Measurements from ENCODE around the gene LBX1.

DNA sequence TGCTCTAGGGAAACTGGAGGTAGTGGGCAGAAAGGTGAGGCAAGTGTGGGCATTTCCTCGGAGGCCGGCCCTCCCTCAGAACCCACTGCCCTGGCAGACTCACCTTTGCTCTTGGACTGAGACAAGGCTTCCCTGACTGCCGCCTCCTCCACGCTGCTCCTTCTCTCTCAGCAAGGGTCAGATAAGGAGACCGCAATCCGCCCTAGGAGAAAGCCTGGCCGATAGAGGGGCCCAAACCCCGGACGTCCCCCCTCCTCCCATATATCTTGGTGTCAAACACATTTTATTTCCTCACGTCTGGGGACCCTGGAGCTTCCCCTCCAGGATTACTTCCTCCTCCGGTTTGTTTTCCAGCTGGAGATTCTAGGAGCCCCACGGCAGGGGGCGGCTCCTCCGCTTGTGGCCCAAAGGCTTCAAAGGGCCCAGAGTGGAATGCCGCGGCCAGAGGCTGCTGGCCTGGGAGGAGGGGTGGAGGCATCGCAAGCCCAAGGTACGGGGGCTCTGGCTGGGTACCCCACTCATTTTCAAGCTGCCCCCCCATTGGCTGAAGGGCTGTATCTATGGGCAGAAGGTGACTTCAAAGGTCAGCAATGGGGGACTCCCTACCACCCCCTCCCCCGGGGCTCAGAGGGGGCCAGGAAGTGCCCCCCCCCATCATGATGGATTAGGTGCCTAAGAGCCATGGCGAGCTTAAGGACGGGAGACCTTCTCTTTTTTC lies 31.7 kb upstream of the LBX1 start:
- TF ChIP-seq POLR2A (IDR thresholded peaks at IDR 0.05), result no peak
- TF ChIP-seq, protein P1, sequence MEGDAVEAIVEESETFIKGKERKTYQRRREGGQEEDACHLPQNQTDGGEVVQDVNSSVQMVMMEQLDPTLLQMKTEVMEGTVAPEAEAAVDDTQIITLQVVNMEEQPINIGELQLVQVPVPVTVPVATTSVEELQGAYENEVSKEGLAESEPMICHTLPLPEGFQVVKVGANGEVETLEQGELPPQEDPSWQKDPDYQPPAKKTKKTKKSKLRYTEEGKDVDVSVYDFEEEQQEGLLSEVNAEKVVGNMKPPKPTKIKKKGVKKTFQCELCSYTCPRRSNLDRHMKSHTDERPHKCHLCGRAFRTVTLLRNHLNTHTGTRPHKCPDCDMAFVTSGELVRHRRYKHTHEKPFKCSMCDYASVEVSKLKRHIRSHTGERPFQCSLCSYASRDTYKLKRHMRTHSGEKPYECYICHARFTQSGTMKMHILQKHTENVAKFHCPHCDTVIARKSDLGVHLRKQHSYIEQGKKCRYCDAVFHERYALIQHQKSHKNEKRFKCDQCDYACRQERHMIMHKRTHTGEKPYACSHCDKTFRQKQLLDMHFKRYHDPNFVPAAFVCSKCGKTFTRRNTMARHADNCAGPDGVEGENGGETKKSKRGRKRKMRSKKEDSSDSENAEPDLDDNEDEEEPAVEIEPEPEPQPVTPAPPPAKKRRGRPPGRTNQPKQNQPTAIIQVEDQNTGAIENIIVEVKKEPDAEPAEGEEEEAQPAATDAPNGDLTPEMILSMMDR (IDR thresholded peaks at IDR 0.05), result no peak
